GM12873 (cell line): ENCODE measurements around the gene MYG1.
A peak's percentile ranks its signal among the peaks of the same experiment; 100 is the strongest.

Experiments used
- CTCF ChIP-seq: IDR thresholded peaks from 2 replicates; pipeline ENCODE4 v1.5.1; 2012; ENCODE audit warnings: low read depth, mild to moderate bottlenecking, moderate library complexity, low read length, control low read depth; ENCODE audit not compliant: insufficient read depth; ENCODE audit errors: missing control alignments

Gene MYG1

GRCh38 chr12:53352331-53353256 is 53.1 kb downstream of the MYG1 start:
- peak; percentile 87 for TF ChIP-seq CTCF

- TF ChIP-seq CTCF, result no peak
These were observed 53.8 kb downstream of the MYG1 start for GRCh38 chr12:53353257-53353655.

GRCh38 chr12:53355121-53355520 is 55.6 kb downstream of the MYG1 start:
- no peak for TF ChIP-seq CTCF
